Lung (tissue), 12 donors: Measurements from ENCODE around the gene LRRC74A. TPM values are rescaled to one million over a fixed set of nuclear protein-coding genes. Genes with fewer than 3 reads are reported as not detected.

Experiments
- ATAC-seq: fragments of 200-7000 bp; cut with Tn5 transposase; one replicate; pipeline ENCODE4 v1.9.1; 2020; ENCODE audit warnings: moderate number of reproducible peaks; ENCODE audit not compliant: insufficient read depth, low FRiP score
- DNase-seq, 3 donors: peaks; one replicate each; pipeline ENCODE4 v3.0.0-alpha.2; 2013 to 2017
- H3K27ac ChIP-seq, 2 donors: one replicate each; pipeline ENCODE4 v1.5.1; 2013; ENCODE audit warnings: mild to moderate bottlenecking in 2 of 2, moderate library complexity in 2 of 2, control low read depth in 1 of 2, inconsistent platforms in 1 of 2, low read depth in 1 of 2, low read length in 1 of 2
- H3K27me3 ChIP-seq, 3 donors: one replicate each; pipeline ENCODE4 v1.5.1; 2013; ENCODE audit warnings: low read length in 2 of 3; ENCODE audit not compliant: control insufficient read depth in 3 of 3, insufficient read depth in 3 of 3
- H3K36me3 ChIP-seq, 4 donors: one replicate each; pipeline ENCODE4 v1.5.1; 2013; ENCODE audit warnings: low read length in 4 of 4, mild to moderate bottlenecking in 1 of 4, moderate library complexity in 1 of 4; ENCODE audit not compliant: control insufficient read depth in 4 of 4, insufficient read depth in 4 of 4
- H3K4me1 ChIP-seq, 5 donors: one replicate each; pipeline ENCODE4 v1.5.1; 2013; ENCODE audit warnings: low read length in 5 of 5, mild to moderate bottlenecking in 2 of 5, moderate library complexity in 1 of 5; ENCODE audit not compliant: control insufficient read depth in 5 of 5, insufficient read depth in 5 of 5
- H3K4me3 ChIP-seq: one replicate; pipeline ENCODE4 v1.5.1; 2013; ENCODE audit warnings: mild to moderate bottlenecking, control low read depth, moderate library complexity
- H3K9ac ChIP-seq, 2 donors: one replicate each; pipeline ENCODE4 v1.5.1; 2013; ENCODE audit warnings: low read length in 2 of 2, control low read depth in 1 of 2; ENCODE audit not compliant: insufficient read depth in 1 of 2
- H3K9me3 ChIP-seq, 4 donors: one replicate each; pipeline ENCODE4 v1.5.1; 2013; ENCODE audit warnings: low read length in 3 of 4, mild to moderate bottlenecking in 1 of 4, moderate library complexity in 1 of 4; ENCODE audit not compliant: control insufficient read depth in 4 of 4, insufficient read depth in 3 of 4
- WGBS, 2 donors: extraction: QIAGEN DNeasy Blood & Tissue Kit; methylation state at CpG; one replicate each; pipeline ENCODE4 v1.1.7; 2013; 5-methylcytosine and 5-hydroxymethylcytosine counted together
- polyA plus RNA-seq, 2 donors: library from polyadenylated mRNA; stranded (reverse); fragments of 200-250 nt; gene quantifications; one replicate each; pipeline ENCODE4 v1.2.1, GENCODE V29; 2013
- total RNA-seq, 2 donors: library from RNA; depleted of rRNA in 1 of 2; stranded (reverse); fragments of >200 nt in 1 of 2; gene quantifications; one replicate each; pipeline ENCODE4 v1.2.1, GENCODE V29; 2014 to 2021
- TF ChIP-seq, protein P1 (sequence below): IDR thresholded peaks from 2 replicates; pipeline ENCODE4 v1.5.1; 2012; ENCODE audit warnings: mild to moderate bottlenecking; ENCODE audit errors: control extremely low read depth, extremely low read depth
- donor health status: control.
- donor health status: control.
- donor health status: Bipolar disorder and iron deficiency.
- donor health status: healthy.
- donor health status: DM: yes; HTN: yes; CAD: no.

LRRC74A gene
- total and polyA plus RNA-seq, 4 donors: not detected

DNA sequence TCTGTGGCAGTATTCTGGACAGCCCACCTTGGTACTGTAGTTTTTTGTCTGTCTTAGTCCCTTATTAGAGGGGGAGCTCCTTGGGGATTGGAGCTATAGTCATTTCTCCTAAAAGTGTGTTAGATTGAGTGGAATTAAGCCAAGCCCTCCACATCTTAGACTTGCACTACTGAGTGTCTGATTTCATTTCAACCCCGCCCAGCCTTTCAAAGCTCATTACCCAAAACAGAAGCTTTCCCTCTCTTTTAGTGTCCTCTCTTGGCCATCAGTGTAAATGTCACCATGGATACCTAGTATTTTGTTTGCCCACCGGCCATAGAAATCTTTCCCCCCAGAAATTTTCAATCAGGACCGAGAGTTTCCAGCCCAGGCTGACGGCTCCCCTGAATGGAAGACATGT is 74.5 kb downstream of the LRRC74A start:
- Histone ChIP-seq H3K9ac (no peak overlapping the region), H3K4me3 (no peak overlapping the region), H3K27me3 (no peaks in the 10 kb centered on the region), H3K36me3 (no peaks in the 10 kb centered on the region), H3K27ac (peak overlapping the region in 1 of 2 donors; percentile 1), H3K4me1 (peaks cover 0 to 33% (median 16%) of the 10 kb centered on the region in 5 donors), H3K9me3 (no peaks in the 10 kb centered on the region)
- ATAC-seq (no peak), DNase-seq (peak in 2 of 3 donors; percentile 44 to 52)
- WGBS, 2 donors: 83 to 89% methylated on average over 4 of the region's 4 CpGs
- TF ChIP-seq, protein P1, sequence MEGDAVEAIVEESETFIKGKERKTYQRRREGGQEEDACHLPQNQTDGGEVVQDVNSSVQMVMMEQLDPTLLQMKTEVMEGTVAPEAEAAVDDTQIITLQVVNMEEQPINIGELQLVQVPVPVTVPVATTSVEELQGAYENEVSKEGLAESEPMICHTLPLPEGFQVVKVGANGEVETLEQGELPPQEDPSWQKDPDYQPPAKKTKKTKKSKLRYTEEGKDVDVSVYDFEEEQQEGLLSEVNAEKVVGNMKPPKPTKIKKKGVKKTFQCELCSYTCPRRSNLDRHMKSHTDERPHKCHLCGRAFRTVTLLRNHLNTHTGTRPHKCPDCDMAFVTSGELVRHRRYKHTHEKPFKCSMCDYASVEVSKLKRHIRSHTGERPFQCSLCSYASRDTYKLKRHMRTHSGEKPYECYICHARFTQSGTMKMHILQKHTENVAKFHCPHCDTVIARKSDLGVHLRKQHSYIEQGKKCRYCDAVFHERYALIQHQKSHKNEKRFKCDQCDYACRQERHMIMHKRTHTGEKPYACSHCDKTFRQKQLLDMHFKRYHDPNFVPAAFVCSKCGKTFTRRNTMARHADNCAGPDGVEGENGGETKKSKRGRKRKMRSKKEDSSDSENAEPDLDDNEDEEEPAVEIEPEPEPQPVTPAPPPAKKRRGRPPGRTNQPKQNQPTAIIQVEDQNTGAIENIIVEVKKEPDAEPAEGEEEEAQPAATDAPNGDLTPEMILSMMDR: no peak

DNA sequence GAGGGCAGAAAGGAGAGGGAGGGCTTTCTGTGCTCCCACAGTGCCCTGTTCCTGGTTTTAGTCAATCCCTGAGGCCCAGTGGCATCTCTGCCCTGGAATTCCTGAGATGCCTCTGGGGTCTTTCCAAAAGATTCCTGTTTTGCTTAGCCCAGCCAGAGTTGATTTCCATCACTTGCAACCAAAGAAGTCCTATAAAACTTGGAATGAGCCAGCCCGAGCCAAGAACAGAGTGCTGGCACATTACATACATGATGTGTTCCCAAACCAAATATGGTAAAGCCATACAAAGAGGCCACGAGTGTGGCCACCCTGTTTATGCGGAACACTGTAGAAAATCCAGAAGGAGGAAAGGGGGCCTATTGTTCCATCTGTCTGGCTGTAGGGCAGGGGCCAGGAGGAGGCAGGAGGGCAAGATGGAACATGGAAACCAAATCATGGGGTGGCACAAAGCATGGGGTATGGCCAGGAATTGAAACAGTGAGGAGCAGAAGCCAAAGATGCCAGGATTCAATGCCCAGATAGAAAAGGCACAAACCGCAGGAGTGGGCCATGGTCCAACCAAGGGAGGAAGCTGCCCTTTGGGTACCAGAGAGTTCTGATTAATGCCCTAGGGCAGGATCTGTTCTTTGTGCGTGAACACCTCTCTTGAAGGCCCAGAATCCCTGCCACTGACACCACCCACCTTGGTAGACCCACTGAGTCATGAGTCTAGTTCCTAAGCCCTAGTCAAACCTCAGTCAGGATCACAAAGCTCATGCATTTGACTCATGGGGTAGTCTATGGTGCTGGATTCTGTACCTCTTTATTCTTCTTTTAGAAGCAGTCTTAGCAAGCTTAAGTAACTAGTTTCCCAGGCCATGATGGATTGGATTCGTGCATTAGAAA is 75.2 kb downstream of the LRRC74A start:
- DNase-seq: peak in 2 of 3 donors; percentile 35 to 38
- Histone ChIP-seq H3K27ac (peak overlapping the region in 1 of 2 donors; percentile 65), H3K36me3 (no peaks in the 10 kb centered on the region), H3K4me3 (no peak overlapping the region), H3K4me1 (peaks cover 0 to 33% (median 16%) of the 10 kb centered on the region in 5 donors), H3K27me3 (no peaks in the 10 kb centered on the region), H3K9me3 (no peaks in the 10 kb centered on the region), H3K9ac (no peak overlapping the region)
- TF ChIP-seq, protein P1: no peak
- WGBS, 2 donors: 76 to 81% methylated on average over 6 of the region's 6 CpGs
- ATAC-seq: no peak

DNA sequence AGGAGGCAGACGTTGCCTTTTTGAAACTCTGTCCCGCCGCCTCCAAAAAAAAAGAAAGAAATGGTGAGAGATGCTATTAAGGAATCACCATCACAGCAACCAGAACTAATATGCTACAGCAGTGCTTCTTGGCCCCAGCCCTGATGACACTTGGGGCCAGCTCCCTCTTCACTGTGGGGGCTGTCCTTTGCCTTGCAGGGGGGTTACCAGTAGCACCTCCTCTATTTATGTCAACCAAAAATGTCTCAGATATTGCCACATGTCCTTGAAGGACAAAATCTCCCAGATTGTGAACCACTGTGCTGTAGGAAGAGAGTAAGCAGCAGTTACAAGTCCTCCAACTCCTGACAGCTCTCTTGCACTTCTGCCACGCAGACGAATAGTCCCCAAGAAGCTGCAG is 76.4 kb downstream of the LRRC74A start:
- no peak overlapping the region for H3K9ac ChIP-seq
- DNase-seq (peak; percentile 32 to 51 (median 48)), ATAC-seq (no peak)
- H3K36me3 ChIP-seq: no peaks in the 10 kb centered on the region
- no peaks in the 10 kb centered on the region for H3K9me3 ChIP-seq
- 73 to 87% methylated on average over 5 of the region's 5 CpGs for WGBS, 2 donors
- TF ChIP-seq, protein P1: no peak
- H3K27ac ChIP-seq: peak overlapping the region in 1 of 2 donors; percentile 3
- no peaks in the 10 kb centered on the region for H3K27me3 ChIP-seq
- peaks cover 0 to 33% (median 16%) of the 10 kb centered on the region in 5 donors for H3K4me1 ChIP-seq
- no peak overlapping the region for H3K4me3 ChIP-seq
